Measurements from ENCODE around the gene ZEB2.

ZEB2 gene

DNA sequence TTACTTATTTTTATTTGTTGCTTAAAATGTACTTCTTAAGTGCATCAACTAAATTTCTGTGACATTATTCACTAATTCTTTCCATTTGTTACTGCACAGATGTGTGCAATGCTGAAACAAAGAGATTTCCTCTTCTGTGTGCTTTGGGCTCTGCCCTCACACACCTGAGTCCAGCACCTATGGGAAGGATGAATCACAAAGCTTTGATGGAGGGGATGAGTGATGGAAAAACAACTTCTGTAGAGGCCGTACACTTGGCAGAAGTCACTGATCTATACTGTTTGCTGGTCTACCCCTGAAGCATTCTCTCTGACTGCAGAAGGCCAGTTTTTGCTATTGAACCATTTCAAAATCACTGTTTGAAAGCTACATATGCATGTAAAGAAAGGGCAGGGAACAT is 178.4 kb downstream of the ZEB2 start:
- no peak for DNase-seq

DNA sequence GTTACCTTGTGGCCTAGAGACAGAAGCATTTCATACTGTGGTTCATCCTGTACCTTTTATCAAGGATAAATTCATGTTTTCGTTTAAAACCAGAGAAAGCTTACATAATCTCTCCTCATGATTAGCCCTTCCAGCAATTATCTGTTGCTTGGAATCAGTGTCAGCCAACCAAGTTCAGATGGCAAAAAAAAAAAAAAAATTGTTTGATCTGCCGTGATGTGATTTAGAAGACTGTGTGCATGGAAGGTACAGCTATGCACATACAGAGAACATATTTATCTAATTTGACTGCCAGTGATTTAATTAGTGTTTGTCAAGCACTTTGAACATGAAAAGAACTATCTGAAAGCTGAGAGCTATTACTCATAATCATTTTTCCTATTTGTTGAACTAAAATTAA is 180.9 kb downstream of the ZEB2 start:
- no peak for DNase-seq

DNA sequence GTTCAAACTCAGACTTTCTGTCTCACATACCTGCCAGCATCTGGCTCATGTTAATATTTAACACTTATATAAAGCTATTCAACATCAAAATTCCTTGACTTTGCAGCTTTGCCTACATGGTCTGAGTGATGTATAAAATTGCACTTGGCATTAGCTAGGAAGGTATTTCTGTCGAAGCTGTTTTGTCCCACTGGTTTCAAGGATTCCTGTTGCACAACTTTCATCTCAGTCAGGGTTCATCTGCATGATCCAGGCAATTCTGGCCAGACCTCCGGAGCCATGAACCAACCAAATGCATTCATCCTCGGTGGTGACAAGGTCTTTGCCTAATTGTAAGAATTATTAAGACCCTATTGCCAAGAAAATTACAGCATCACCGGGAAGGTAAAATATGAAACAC is 185.4 kb downstream of the ZEB2 start:
- DNase-seq: no peak
